Nephron (organoid): ENCODE results near the gene LRRC18.

ENCODE experiments used
- H3K27ac Mint-ChIP-seq, 3 experiments: 2 replicates each; pipeline ENCODE4 v1.8.0; 2020; ENCODE audit warnings: mixed read lengths in 3 of 3, mild to moderate bottlenecking in 2 of 3, moderate library complexity in 1 of 3
- H3K27me3 Mint-ChIP-seq: 2 replicates; pipeline ENCODE4 v1.8.0; 2021; ENCODE audit warnings: low read depth, mild to moderate bottlenecking, moderate library complexity, mixed read lengths
- H3K36me3 Mint-ChIP-seq: 2 replicates; pipeline ENCODE4 v1.8.0; 2020; ENCODE audit warnings: low read depth, mixed read lengths
- H3K4me1 Mint-ChIP-seq: 2 replicates; pipeline ENCODE4 v1.8.0; 2020; ENCODE audit warnings: mixed read lengths
- H3K4me3 Mint-ChIP-seq, 3 experiments: 2 replicates each; pipeline ENCODE4 v1.8.0; 2020; ENCODE audit warnings: mild to moderate bottlenecking in 3 of 3, mixed read lengths in 3 of 3, moderate library complexity in 2 of 3
- H3K9me3 Mint-ChIP-seq: 2 replicates; pipeline ENCODE4 v1.8.0; 2020; ENCODE audit warnings: mixed read lengths
- CTCF ChIP-seq, 3 experiments: fragments of 200-600 bp; sonication (generic); IDR thresholded peaks; one replicate each; pipeline ENCODE4 v1.5.0; 2021; ENCODE audit warnings: antibody characterized with exemption in 3 of 3; ENCODE audit not compliant: unreplicated experiment in 3 of 3

LRRC18 gene

DNA sequence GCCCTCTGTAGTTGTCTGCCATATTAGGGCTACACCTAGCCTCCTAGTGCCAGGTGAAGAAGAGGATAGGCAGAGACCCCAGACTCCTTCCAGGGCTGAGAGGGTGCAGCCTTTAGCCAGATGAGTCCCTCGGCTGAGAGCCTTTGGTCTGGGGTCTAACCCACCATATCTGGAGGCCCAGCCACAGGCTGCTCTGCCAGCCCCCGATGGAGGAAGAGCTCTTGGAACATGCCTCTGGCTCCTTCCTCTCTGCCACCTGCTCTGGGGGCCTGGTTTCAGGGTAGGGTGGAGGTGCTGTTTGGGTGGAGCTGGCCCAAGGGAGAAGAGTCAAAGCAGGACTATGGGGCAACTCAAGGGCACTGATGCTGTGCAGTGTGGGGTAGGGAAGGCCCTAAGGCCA, 1.4 kb downstream of the LRRC18 start:
- Mint-ChIP-seq H3K4me3 (no peak overlapping the region), H3K4me1 (peaks cover 12% of the 10 kb centered on the region), H3K9me3 (no peaks in the 10 kb centered on the region), H3K27me3 (peaks cover 51% of the 10 kb centered on the region), H3K27ac (peak overlapping the region in 1 of 3 experiments; percentile 26), H3K36me3 (no peaks in the 10 kb centered on the region)
- TF ChIP-seq CTCF (IDR thresholded peaks at IDR 0.05; ENCODE audit: unreplicated experiment in 3 of 3), result no peak

- H3K36me3 Mint-ChIP-seq, result no peaks in the 10 kb centered on the region
- H3K27ac Mint-ChIP-seq, result no peak overlapping the region
- peaks cover 56% of the 10 kb centered on the region for H3K27me3 Mint-ChIP-seq
- peaks cover 12% of the 10 kb centered on the region for H3K4me1 Mint-ChIP-seq
- no peaks in the 10 kb centered on the region for H3K9me3 Mint-ChIP-seq
- H3K4me3 Mint-ChIP-seq, result no peak overlapping the region
- no peak for TF ChIP-seq CTCF (IDR thresholded peaks at IDR 0.05; ENCODE audit: unreplicated experiment in 3 of 3)
These were observed 1.8 kb downstream of the LRRC18 start for GRCh38 chr10:48937796-48938195.

DNA sequence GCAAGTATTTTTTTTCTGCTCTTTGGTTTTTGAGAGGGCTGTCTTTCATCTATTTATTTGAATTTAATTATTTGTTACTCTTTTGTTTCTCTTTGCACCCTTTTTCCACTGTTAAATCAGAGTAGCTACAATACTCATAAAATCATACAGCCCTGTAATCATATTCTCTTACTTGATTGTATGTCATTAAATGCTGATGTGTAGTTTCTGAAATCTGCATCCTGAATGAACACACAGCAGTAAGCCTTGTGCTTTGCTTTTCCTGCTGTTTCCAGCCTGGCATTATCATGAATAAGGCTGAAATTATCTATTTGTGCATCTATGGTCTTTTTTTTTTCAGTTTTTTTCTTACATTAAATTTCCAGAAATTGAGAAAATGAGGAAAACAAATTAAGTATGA, 4.1 kb downstream of the LRRC18 start:
- Mint-ChIP-seq H3K4me3 (no peak overlapping the region), H3K4me1 (peaks cover 17% of the 10 kb centered on the region), H3K27ac (no peak overlapping the region), H3K36me3 (no peaks in the 10 kb centered on the region), H3K27me3 (peaks cover 44% of the 10 kb centered on the region), H3K9me3 (no peaks in the 10 kb centered on the region)
- no peak for TF ChIP-seq CTCF (IDR thresholded peaks at IDR 0.05; ENCODE audit: unreplicated experiment in 3 of 3)

DNA sequence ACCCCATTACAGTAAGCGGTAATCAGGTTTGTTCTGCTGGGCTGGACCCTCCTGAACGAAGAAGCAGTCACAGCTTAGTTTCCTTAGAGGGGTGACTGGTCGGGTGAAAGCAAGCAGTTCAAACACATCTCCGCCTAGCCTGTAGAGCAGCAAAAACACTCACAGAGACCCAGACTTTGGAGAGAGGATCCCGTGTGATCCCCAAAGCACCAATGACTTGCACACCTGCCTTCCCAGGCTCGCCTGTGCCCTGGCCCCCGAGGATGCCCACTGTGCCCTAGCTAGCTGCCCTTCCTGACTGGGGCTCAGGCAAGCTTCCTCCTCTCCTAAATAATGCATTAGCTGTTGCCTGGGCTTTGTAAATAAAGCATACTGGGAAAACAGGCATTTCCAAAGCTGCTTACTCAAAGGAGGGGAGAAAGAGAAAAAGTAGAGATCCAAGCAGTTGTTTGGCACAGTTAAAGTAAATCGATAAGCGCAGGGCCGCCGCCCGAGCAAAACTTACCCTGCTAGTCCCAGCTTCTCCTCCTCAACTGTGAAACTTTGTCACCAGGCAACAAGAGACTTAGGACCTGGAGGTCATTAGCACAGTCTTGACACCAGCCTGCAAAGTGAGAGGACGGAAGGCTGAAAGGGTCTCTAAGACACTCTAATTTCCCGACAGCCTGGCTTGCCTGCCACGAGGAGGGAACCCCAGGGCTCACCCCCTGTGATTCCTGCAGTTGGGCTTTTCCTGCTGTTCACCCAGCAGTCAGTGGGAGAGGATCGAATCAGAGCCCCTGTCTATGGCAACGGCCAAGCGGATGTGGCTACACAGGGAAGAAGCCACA, 4.8 kb downstream of the LRRC18 start:
- Mint-ChIP-seq H3K27me3 (peaks cover 39% of the 10 kb centered on the region), H3K27ac (no peak overlapping the region), H3K4me3 (peak overlapping the region in 1 of 3 experiments; percentile 25), H3K4me1 (peaks cover 17% of the 10 kb centered on the region), H3K9me3 (no peaks in the 10 kb centered on the region), H3K36me3 (no peaks in the 10 kb centered on the region)
- TF ChIP-seq CTCF (IDR thresholded peaks at IDR 0.05; ENCODE audit: unreplicated experiment in 3 of 3), result no peak

- no peak overlapping the region for H3K27ac Mint-ChIP-seq
- H3K4me3 Mint-ChIP-seq, result no peak overlapping the region
- peaks cover 31% of the 10 kb centered on the region for H3K27me3 Mint-ChIP-seq
- no peak for TF ChIP-seq CTCF (IDR thresholded peaks at IDR 0.05; ENCODE audit: unreplicated experiment in 3 of 3)
- no peaks in the 10 kb centered on the region for H3K9me3 Mint-ChIP-seq
- H3K4me1 Mint-ChIP-seq, result peaks cover 17% of the 10 kb centered on the region
- H3K36me3 Mint-ChIP-seq, result no peaks in the 10 kb centered on the region
These were observed 6.6 kb downstream of the LRRC18 start for GRCh38 chr10:48932831-48933664.
